ENCODE data around the gene MAN2B2. TPM values are rescaled to one million over a fixed set of nuclear protein-coding genes. Genes with fewer than 3 reads are reported as not detected.

MAN2B2 gene
- total RNA-seq, 1 donor from 2014 or later: 39.1 TPM

- no peak for DNase-seq (ENCODE audit: extremely low spot score, unreplicated experiment)
- Mint-ChIP-seq H3K36me3 (ENCODE audit: unreplicated experiment) (peaks cover 1% of the 10 kb centered on the region), H3K27me3 (ENCODE audit: unreplicated experiment) (no peaks in the 10 kb centered on the region), H3K4me1 (ENCODE audit: unreplicated experiment) (peaks cover 5% of the 10 kb centered on the region), H3K27ac (ENCODE audit: unreplicated experiment) (no peak overlapping the region), H3K9me3 (ENCODE audit: unreplicated experiment) (no peaks in the 10 kb centered on the region), H3K4me3 (ENCODE audit: unreplicated experiment) (no peak overlapping the region)
- no peak for TF ChIP-seq CTCF (IDR thresholded peaks at IDR 0.05)
Observed at GRCh38 chr4:6633091-6633906, 58.3 kb downstream of the MAN2B2 start.

GRCh38 chr4:6634746-6635145 lies 59.8 kb downstream of the MAN2B2 start:
- Mint-ChIP-seq H3K4me3 (ENCODE audit: unreplicated experiment) (no peak overlapping the region), H3K27ac (ENCODE audit: unreplicated experiment) (no peak overlapping the region), H3K9me3 (ENCODE audit: unreplicated experiment) (no peaks in the 10 kb centered on the region), H3K36me3 (ENCODE audit: unreplicated experiment) (peaks cover 1% of the 10 kb centered on the region), H3K4me1 (ENCODE audit: unreplicated experiment) (peaks cover 6% of the 10 kb centered on the region), H3K27me3 (ENCODE audit: unreplicated experiment) (no peaks in the 10 kb centered on the region)
- DNase-seq (ENCODE audit: extremely low spot score, unreplicated experiment): no peak
- no peak for TF ChIP-seq CTCF (IDR thresholded peaks at IDR 0.05)

GRCh38 chr4:6639137-6639680 lies 64.2 kb downstream of the MAN2B2 start:
- no peak for TF ChIP-seq CTCF (IDR thresholded peaks at IDR 0.05)
- no peaks in the 10 kb centered on the region for H3K27me3 Mint-ChIP-seq (ENCODE audit: unreplicated experiment)
- no peak for DNase-seq (ENCODE audit: extremely low spot score, unreplicated experiment)
- H3K4me1 Mint-ChIP-seq (ENCODE audit: unreplicated experiment): peaks cover 25% of the 10 kb centered on the region
- no peak overlapping the region for H3K4me3 Mint-ChIP-seq (ENCODE audit: unreplicated experiment)
- no peak overlapping the region for H3K27ac Mint-ChIP-seq (ENCODE audit: unreplicated experiment)
- peaks cover 24% of the 10 kb centered on the region for H3K36me3 Mint-ChIP-seq (ENCODE audit: unreplicated experiment)
- H3K9me3 Mint-ChIP-seq (ENCODE audit: unreplicated experiment): no peaks in the 10 kb centered on the region

- peak within 1 kb of the TSS; percentile 99 for H3K4me3 Mint-ChIP-seq (ENCODE audit: unreplicated experiment)
- TF ChIP-seq CTCF (IDR thresholded peaks at IDR 0.05): no peak
- H3K36me3 Mint-ChIP-seq (ENCODE audit: unreplicated experiment): peaks cover 23% of the 10 kb centered on the region
- peak; percentile 96 for DNase-seq (ENCODE audit: extremely low spot score, unreplicated experiment)
- no peaks in the 10 kb centered on the region for H3K9me3 Mint-ChIP-seq (ENCODE audit: unreplicated experiment)
- no peaks in the 10 kb centered on the region for H3K27me3 Mint-ChIP-seq (ENCODE audit: unreplicated experiment)
- H3K27ac Mint-ChIP-seq (ENCODE audit: unreplicated experiment): peak within 1 kb of the TSS; percentile 99
- H3K4me1 Mint-ChIP-seq (ENCODE audit: unreplicated experiment): peaks cover 25% of the 10 kb centered on the region
Observed at GRCh38 chr4:6640292-6641163, 65.5 kb downstream of the MAN2B2 start, which contains the start of gene MRFAP1. Gene MRFAP1 (plus strand): TSS chr4:6640685. CDS start chr4:6640863, 178 bp downstream.
